Fibroblast of lung (primary cell): ENCODE results near the gene ARHGEF11.

Experiments
- CTCF ChIP-seq, 2 donors: IDR thresholded peaks in 1 of 2; conservative IDR thresholded peaks in 1 of 2; 1 replicate in 1 of 2; 2 replicates in 1 of 2; pipeline ENCODE4 v1.5.1; 2011 to 2012; ENCODE audit warnings: low read length in 2 of 2, control low read depth in 1 of 2, inconsistent platforms in 1 of 2, low read depth in 1 of 2, mild to moderate bottlenecking in 1 of 2
- EZH2 ChIP-seq: IDR thresholded peaks from 2 replicates; pipeline ENCODE4 v1.5.1; 2012; ENCODE audit warnings: low read length, control low read depth, mild to moderate bottlenecking; ENCODE audit errors: missing control alignments

GRCh38 chr1:156908955-156909354 is 136.6 kb downstream of the ARHGEF11 start:
- TF ChIP-seq CTCF (conservative IDR thresholded peaks at IDR 0.05 in 1 of 2, IDR thresholded peaks at IDR 0.05 in 1 of 2; ENCODE audit: low read depth in 1 of 2, low read length in 2 of 2), result no peak
- no peak for TF ChIP-seq EZH2
